ENCODE data around the gene DUSP21.

GRCh38 chrX:44816367-44816766, 27.5 kb upstream of the DUSP21 start:
- TF ChIP-seq CTCF (IDR thresholded peaks at IDR 0.05) (no peak), POLR2A (IDR thresholded peaks at IDR 0.05) (no peak)
